ENCODE measurements around the gene MRTFB. TPM values are rescaled to one million over a fixed set of nuclear protein-coding genes. Genes with fewer than 3 reads are reported as not detected.

The MRTFB gene
- total RNA-seq, 2 experiments from 2014 or later: 8.2 to 8.4 TPM

DNA sequence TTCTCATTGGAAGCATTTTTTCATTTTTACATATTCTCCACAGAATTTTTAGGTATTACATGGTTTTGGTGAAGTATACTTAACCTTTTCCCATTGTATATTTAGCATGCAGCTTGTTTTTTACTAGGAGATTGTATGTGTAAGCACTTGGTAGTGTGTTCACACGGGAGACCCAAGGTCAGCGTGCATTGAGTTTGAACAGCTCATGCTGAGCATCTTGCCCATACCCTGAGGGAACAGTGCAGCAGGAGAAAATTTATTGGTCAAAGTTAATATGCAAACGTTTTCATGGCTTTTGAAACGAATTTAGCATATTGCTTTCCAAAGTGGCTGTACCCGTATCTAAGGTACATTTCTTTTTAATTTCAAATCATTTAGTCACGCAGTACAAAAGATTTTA lies 168.7 kb downstream of the MRTFB start:
- intact Hi-C loops (cut with micrococcal nuclease): no loop called here
- Mint-ChIP-seq H3K4me3 (no peak overlapping the region), H3K27ac (no peak overlapping the region), H3K27me3 (ENCODE audit: low read depth) (no peaks in the 10 kb centered on the region), H3K9me3 (no peaks in the 10 kb centered on the region), H3K36me3 (ENCODE audit: low read depth) (no peaks in the 10 kb centered on the region), H3K4me1 (ENCODE audit: low read depth) (peaks cover 9% of the 10 kb centered on the region)
- no peak for DNase-seq
- CTCF ChIA-PET: interaction anchor here (0.7 to 1.1 kb wide), 2 partner anchors 10 to 11 kb away, joined by 3 to 4 read pairs; no protein-coding TSS in a partner anchor

GRCh38 chr16:14240219-14240843 lies 169.2 kb downstream of the MRTFB start:
- no peaks in the 10 kb centered on the region for H3K36me3 Mint-ChIP-seq (ENCODE audit: low read depth)
- no peak overlapping the region for H3K27ac Mint-ChIP-seq
- intact Hi-C loops (cut with micrococcal nuclease): no loop called here
- no peaks in the 10 kb centered on the region for H3K9me3 Mint-ChIP-seq
- H3K4me1 Mint-ChIP-seq (ENCODE audit: low read depth): peaks cover 9% of the 10 kb centered on the region
- H3K27me3 Mint-ChIP-seq (ENCODE audit: low read depth): no peaks in the 10 kb centered on the region
- CTCF ChIA-PET: interaction anchor here (0.7 kb wide), 1 partner anchor 11 kb away, joined by 3 read pairs; no protein-coding TSS in a partner anchor
- no peak for DNase-seq
- no peak overlapping the region for H3K4me3 Mint-ChIP-seq

DNA sequence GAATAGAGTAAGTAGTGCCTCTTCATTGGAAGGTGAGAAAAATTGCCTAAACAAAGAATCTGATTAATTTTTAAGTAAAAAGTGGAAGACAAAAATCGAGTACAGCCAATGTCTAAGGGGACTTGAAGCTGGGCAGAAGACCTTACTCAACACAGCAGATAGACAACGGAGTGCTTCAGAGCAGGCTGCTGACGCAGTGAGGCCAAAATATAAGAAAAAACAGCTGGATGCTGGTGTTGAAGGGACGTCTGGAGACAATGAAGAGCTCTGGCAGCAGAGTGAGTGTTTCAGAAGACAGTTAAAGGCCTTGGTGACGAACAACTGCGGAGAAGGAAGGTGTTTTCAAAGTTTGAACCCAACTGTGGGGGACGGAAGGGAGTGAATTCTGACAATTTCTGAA lies 169.8 kb downstream of the MRTFB start:
- no peak overlapping the region for H3K27ac Mint-ChIP-seq
- no peaks in the 10 kb centered on the region for H3K36me3 Mint-ChIP-seq (ENCODE audit: low read depth)
- no peak for DNase-seq
- CTCF ChIA-PET: no interaction called here
- H3K27me3 Mint-ChIP-seq (ENCODE audit: low read depth): no peaks in the 10 kb centered on the region
- no peaks in the 10 kb centered on the region for H3K9me3 Mint-ChIP-seq
- no peak overlapping the region for H3K4me3 Mint-ChIP-seq
- intact Hi-C loops (cut with micrococcal nuclease): no loop called here
- H3K4me1 Mint-ChIP-seq (ENCODE audit: low read depth): peaks cover 9% of the 10 kb centered on the region

- intact Hi-C loops (cut with micrococcal nuclease): no loop called here
- no peak overlapping the region for H3K27ac Mint-ChIP-seq
- no peaks in the 10 kb centered on the region for H3K27me3 Mint-ChIP-seq (ENCODE audit: low read depth)
- DNase-seq: no peak
- H3K36me3 Mint-ChIP-seq (ENCODE audit: low read depth): peaks cover under 1% of the 10 kb centered on the region
- H3K4me1 Mint-ChIP-seq (ENCODE audit: low read depth): peaks cover 9% of the 10 kb centered on the region
- no peaks in the 10 kb centered on the region for H3K9me3 Mint-ChIP-seq
- CTCF ChIA-PET: no interaction called here
- H3K4me3 Mint-ChIP-seq: no peak overlapping the region
These were observed 170.5 kb downstream of the MRTFB start for GRCh38 chr16:14241631-14242030.

DNA sequence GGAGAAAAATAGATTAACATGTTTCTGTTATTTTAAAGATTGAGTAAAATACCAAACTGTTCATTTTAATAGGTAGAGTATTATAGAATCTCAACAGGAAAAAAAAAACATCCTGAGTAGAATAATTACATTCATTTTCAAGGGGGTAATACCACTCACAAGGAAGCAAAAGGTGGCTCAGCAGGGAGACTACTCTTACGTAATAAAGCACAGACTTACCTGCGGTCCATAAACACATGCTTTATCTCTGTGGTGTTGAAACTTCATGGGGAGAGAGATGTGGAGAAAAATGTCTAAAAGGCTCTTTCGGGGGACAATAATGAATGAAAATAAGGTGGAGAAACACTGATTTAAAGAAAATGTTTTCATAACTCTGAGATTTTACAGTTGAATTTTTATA lies 171.7 kb downstream of the MRTFB start:
- H3K36me3 Mint-ChIP-seq (ENCODE audit: low read depth): peaks cover 2% of the 10 kb centered on the region
- no peak overlapping the region for H3K4me3 Mint-ChIP-seq
- DNase-seq: no peak
- no peaks in the 10 kb centered on the region for H3K9me3 Mint-ChIP-seq
- H3K27me3 Mint-ChIP-seq (ENCODE audit: low read depth): no peaks in the 10 kb centered on the region
- CTCF ChIA-PET: no interaction called here
- no peak overlapping the region for H3K27ac Mint-ChIP-seq
- intact Hi-C loops (cut with micrococcal nuclease): no loop called here
- peaks cover 9% of the 10 kb centered on the region for H3K4me1 Mint-ChIP-seq (ENCODE audit: low read depth)

DNA sequence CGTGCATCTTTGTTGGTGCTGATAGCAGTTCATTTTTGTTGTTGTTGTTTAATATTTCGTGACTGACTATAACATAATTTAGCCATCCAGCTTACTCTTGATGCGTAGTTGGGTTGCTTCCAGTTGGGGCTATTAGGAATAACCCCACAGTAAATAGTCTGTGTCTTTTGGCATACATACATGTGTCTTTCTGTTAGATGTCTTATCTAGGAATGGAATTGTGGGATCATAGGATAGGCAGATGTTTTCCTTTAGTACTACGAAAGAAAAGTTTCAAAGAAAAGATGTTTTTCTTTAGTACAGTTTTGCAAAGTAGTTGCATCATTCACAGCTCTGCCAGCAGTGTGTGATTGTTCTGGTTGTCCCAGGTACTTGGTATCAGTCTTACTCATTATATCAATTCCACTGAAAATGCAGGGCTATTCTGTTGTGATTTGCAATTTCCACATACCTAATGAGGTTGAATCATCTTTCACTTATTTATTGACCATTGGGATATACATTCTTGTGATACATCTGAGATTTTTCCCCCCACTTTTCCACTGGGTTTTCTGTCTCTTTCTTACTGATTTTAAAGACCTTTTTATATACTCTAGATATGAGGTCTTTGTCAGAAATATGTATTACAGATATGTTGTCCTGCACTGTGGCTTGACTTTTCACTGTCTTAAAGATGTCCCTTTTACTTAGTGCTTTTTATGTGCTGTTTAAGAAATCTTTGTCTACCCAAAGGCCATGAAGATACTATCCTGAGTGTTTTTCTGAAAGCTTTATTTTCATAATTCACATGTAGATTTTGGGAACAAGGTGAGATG lies 173.3 kb downstream of the MRTFB start:
- Mint-ChIP-seq H3K27ac (peak overlapping the region; percentile 56), H3K4me3 (no peak overlapping the region), H3K27me3 (ENCODE audit: low read depth) (no peaks in the 10 kb centered on the region), H3K4me1 (ENCODE audit: low read depth) (peaks cover 9% of the 10 kb centered on the region), H3K9me3 (no peaks in the 10 kb centered on the region), H3K36me3 (ENCODE audit: low read depth) (peaks cover 4% of the 10 kb centered on the region)
- CTCF ChIA-PET: no interaction called here
- intact Hi-C loops (cut with micrococcal nuclease): loop anchor here (5.0 kb wide), 1 partner anchor 58 kb away; no protein-coding TSS in a partner anchor
- peak; percentile 14 for DNase-seq

GRCh38 chr16:14248791-14249190 lies 177.7 kb downstream of the MRTFB start:
- Mint-ChIP-seq H3K27me3 (ENCODE audit: low read depth) (no peaks in the 10 kb centered on the region), H3K36me3 (ENCODE audit: low read depth) (peaks cover 14% of the 10 kb centered on the region), H3K4me1 (ENCODE audit: low read depth) (peaks cover 8% of the 10 kb centered on the region), H3K27ac (no peak overlapping the region), H3K9me3 (no peaks in the 10 kb centered on the region), H3K4me3 (no peak overlapping the region)
- CTCF ChIA-PET: interaction anchor here (0.5 kb wide), 1 partner anchor 59 kb away, joined by 3 read pairs; no protein-coding TSS in a partner anchor
- intact Hi-C loops (cut with micrococcal nuclease): loop anchor here (1.0 to 5.0 kb wide), 5 partner anchors 37 to 326 kb away; no protein-coding TSS in a partner anchor
- DNase-seq: no peak

DNA sequence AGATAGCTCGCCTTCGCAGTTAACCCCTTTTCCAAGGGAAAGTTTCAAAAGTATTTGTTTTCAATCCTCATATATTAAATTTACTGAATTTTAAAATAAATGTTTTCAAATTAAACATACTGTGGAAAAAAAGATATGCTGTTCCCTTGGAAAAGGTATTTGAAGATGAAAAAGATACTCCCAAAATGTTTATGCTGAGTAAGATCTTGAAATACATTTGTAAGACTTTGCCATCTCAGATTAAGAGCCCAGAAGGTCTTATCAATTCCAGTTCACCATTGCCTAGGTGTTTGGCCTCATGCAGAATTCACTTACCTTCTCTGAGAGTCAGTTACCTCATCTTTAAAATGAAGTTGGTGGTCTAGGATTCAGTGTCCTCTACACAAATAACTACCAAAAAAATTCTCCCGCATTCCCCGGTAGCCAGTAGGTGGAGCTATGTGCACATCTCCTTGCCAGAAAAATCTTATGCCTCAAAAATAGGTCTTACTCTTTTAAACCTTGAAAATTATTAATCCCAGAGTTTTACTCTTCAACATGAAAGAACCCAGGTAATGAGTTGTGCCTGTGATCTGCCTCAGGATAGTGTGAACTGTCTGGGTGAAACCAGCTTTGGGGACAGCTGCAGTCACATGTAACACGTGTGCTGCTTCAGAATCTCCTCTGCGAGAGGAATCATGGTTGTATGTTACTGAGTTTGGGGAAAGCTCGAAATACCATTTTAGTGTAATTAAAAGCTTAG lies 178.3 kb downstream of the MRTFB start:
- intact Hi-C loops (cut with micrococcal nuclease): loop anchor here (1.0 to 5.0 kb wide), 5 partner anchors 36 to 327 kb away; no protein-coding TSS in a partner anchor
- H3K36me3 Mint-ChIP-seq (ENCODE audit: low read depth): peaks cover 14% of the 10 kb centered on the region
- no peak overlapping the region for H3K27ac Mint-ChIP-seq
- peaks cover 3% of the 10 kb centered on the region for H3K4me1 Mint-ChIP-seq (ENCODE audit: low read depth)
- CTCF ChIA-PET: interaction anchor here (0.5 to 2.5 kb wide), 17 partner anchors 10 to 383 kb away, joined by 3 to 9 read pairs (median 4); partner anchors contain the start of gene BFAR
- H3K9me3 Mint-ChIP-seq: no peaks in the 10 kb centered on the region
- no peaks in the 10 kb centered on the region for H3K27me3 Mint-ChIP-seq (ENCODE audit: low read depth)
- DNase-seq: peak; percentile 74
- no peak overlapping the region for H3K4me3 Mint-ChIP-seq

GRCh38 chr16:14251419-14251818 lies 180.3 kb downstream of the MRTFB start:
- Mint-ChIP-seq H3K27me3 (ENCODE audit: low read depth) (no peaks in the 10 kb centered on the region), H3K9me3 (no peaks in the 10 kb centered on the region), H3K36me3 (ENCODE audit: low read depth) (peaks cover 19% of the 10 kb centered on the region), H3K4me3 (no peak overlapping the region), H3K4me1 (ENCODE audit: low read depth) (no peaks in the 10 kb centered on the region), H3K27ac (no peak overlapping the region)
- CTCF ChIA-PET: interaction anchor here (0.5 to 2.5 kb wide), 4 partner anchors 13 to 328 kb away, joined by 3 to 9 read pairs (median 3); no protein-coding TSS in a partner anchor
- intact Hi-C loops (cut with micrococcal nuclease): no loop called here
- no peak for DNase-seq

GRCh38 chr16:14252860-14253259 lies 181.7 kb downstream of the MRTFB start:
- peaks cover 20% of the 10 kb centered on the region for H3K36me3 Mint-ChIP-seq (ENCODE audit: low read depth)
- no peak overlapping the region for H3K27ac Mint-ChIP-seq
- H3K9me3 Mint-ChIP-seq: no peaks in the 10 kb centered on the region
- intact Hi-C loops (cut with micrococcal nuclease): no loop called here
- no peaks in the 10 kb centered on the region for H3K4me1 Mint-ChIP-seq (ENCODE audit: low read depth)
- CTCF ChIA-PET: no interaction called here
- no peaks in the 10 kb centered on the region for H3K27me3 Mint-ChIP-seq (ENCODE audit: low read depth)
- DNase-seq: no peak
- H3K4me3 Mint-ChIP-seq: no peak overlapping the region

DNA sequence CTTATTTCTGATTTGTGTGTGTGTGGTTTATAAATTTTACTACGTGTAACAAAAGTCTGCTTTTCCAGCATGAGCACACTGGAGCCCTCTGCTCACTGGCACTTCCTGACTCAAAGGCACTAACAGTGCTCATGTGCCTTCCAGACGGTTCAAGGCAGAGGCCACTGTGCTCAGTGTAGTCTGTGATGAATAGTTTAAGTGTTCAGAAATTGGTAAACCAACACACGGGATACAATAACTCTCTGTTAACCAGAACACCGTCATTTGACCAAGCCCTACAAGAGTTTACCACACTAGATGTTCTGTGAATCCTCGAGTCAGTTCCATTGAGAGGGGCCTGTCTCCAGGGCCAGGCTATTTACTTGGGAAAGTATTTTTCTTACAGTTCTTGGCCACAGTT lies 191.9 kb downstream of the MRTFB start:
- no peaks in the 10 kb centered on the region for H3K4me1 Mint-ChIP-seq (ENCODE audit: low read depth)
- intact Hi-C loops (cut with micrococcal nuclease): no loop called here
- peaks cover 25% of the 10 kb centered on the region for H3K36me3 Mint-ChIP-seq (ENCODE audit: low read depth)
- no peaks in the 10 kb centered on the region for H3K9me3 Mint-ChIP-seq
- H3K27me3 Mint-ChIP-seq (ENCODE audit: low read depth): no peaks in the 10 kb centered on the region
- H3K4me3 Mint-ChIP-seq: no peak overlapping the region
- no peak for DNase-seq
- no peak overlapping the region for H3K27ac Mint-ChIP-seq
- CTCF ChIA-PET: no interaction called here

DNA sequence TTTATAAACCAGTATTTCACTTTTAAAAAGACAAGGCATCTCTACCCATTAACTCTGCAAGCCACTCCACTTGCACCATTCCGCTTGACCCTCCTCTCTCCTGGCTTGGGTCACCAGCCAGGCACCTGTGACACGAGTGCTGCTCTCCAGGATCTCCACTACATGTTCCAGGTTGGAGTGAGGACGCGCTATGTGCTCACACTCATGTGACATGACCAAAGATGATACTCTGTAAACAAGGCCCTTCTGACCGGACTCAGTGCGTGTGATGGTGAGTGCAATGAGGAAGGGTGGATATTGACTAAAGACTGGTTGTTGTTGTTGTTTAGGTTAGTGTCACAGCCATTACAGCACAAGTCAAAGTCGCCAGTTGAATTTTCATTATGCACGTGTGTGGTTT lies 192.7 kb downstream of the MRTFB start:
- Mint-ChIP-seq H3K9me3 (no peaks in the 10 kb centered on the region), H3K27ac (no peak overlapping the region), H3K36me3 (ENCODE audit: low read depth) (peaks cover 27% of the 10 kb centered on the region), H3K4me1 (ENCODE audit: low read depth) (no peaks in the 10 kb centered on the region), H3K27me3 (ENCODE audit: low read depth) (no peaks in the 10 kb centered on the region), H3K4me3 (no peak overlapping the region)
- DNase-seq: no peak
- CTCF ChIA-PET: no interaction called here
- intact Hi-C loops (cut with micrococcal nuclease): no loop called here
